IMR-90 (cell line): Measurements from ENCODE around the gene LYRM7. TPM values are rescaled to one million over a fixed set of nuclear protein-coding genes. Genes with fewer than 3 reads are reported as not detected.

Source experiments
- ATAC-seq: fragments of 200-7000 bp; cut with Tn5 transposase; 2 replicates; pipeline ENCODE4 v1.9.1; 2020; ENCODE audit warnings: low read depth, mild to moderate bottlenecking, moderate library complexity
- BruUV-seq: library from RNA; stranded (reverse); fragments of 400-500 nt; replicated peaks from 2 replicates; lab custom pipeline; 2021; lab: Mats Ljungman, UMichigan
- CTCF ChIA-PET: fragments of 300-600 bp; formaldehyde crosslinking; extraction: SDS; loops from one replicate; lab custom pipeline; 2021; ENCODE audit warnings: antibody characterized with exemption; lab: Yijun Ruan, JAX
- POLR2A ChIA-PET: fragments of 300-600 bp; sonication (Branson Sonifier 250); formaldehyde crosslinking; loops from one replicate; lab custom pipeline; 2022; ENCODE audit warnings: antibody characterized with exemption; ENCODE audit not compliant: unreplicated experiment; lab: Charles Lee
- DNase-seq: peaks from one replicate; pipeline ENCODE4 v3.0.0; 2013
- H2AFZ ChIP-seq: replicated peaks from 2 replicates; pipeline ENCODE3; 2013; ENCODE audit warnings: low read length, mild to moderate bottlenecking; ENCODE audit not compliant: poor library complexity
- H2AK5ac ChIP-seq: 2 replicates; pipeline ENCODE4 v1.6.1; 2013; ENCODE audit warnings: low read depth, low read length, inconsistent platforms
- H2AK9ac ChIP-seq: replicated peaks from 2 replicates; pipeline ENCODE3; 2013; ENCODE audit warnings: mild to moderate bottlenecking, low read depth, low read length, moderate library complexity; ENCODE audit not compliant: poor library complexity
- H2BK120ac ChIP-seq: 2 replicates; pipeline ENCODE4 v1.6.1; 2013; ENCODE audit warnings: low read depth, low read length, inconsistent platforms
- H2BK15ac ChIP-seq: 3 replicates; pipeline ENCODE4 v1.6.1; 2013; ENCODE audit warnings: low read depth, low read length, inconsistent platforms
- H2BK20ac ChIP-seq: 2 replicates; pipeline ENCODE4 v1.6.1; 2013; ENCODE audit warnings: low read depth, mild to moderate bottlenecking, inconsistent platforms, low read length, moderate library complexity
- H2BK5ac ChIP-seq: 2 replicates; pipeline ENCODE4 v1.6.1; 2013; ENCODE audit warnings: mild to moderate bottlenecking, low read depth, low read length, inconsistent platforms; ENCODE audit not compliant: poor library complexity, severe bottlenecking
- H3K14ac ChIP-seq: replicated peaks from 2 replicates; pipeline ENCODE4 v1.6.1; 2013; ENCODE audit warnings: low read depth, low read length, inconsistent platforms
- H3K18ac ChIP-seq: 2 replicates; pipeline ENCODE4 v1.6.1; 2013; ENCODE audit warnings: low read depth, low read length, control low read depth
- H3K23ac ChIP-seq: 2 replicates; pipeline ENCODE4 v1.6.1; 2013; ENCODE audit warnings: low read depth, low read length, inconsistent platforms
- H3K27ac ChIP-seq: 2 replicates; pipeline ENCODE4 v1.5.1; 2013; ENCODE audit warnings: mild to moderate bottlenecking, control low read depth, low read length; ENCODE audit not compliant: insufficient read depth
- H3K27me3 ChIP-seq: 2 replicates; pipeline ENCODE4 v1.6.1; 2013; ENCODE audit warnings: low read length; ENCODE audit not compliant: control insufficient read depth, insufficient read depth
- H3K36me3 ChIP-seq: 2 replicates; pipeline ENCODE4 v1.6.1; 2013; ENCODE audit warnings: low read length, mixed read lengths; ENCODE audit not compliant: control insufficient read depth, insufficient read depth
- H3K4ac ChIP-seq: 2 replicates; pipeline ENCODE4 v1.6.1; 2013; ENCODE audit warnings: low read depth, low read length, inconsistent platforms
- H3K4me1 ChIP-seq: 2 replicates; pipeline ENCODE4 v1.6.1; 2013; ENCODE audit warnings: low read length, mixed read lengths; ENCODE audit not compliant: control insufficient read depth, insufficient read depth
- H3K4me2 ChIP-seq: 2 replicates; pipeline ENCODE4 v1.6.1; 2013; ENCODE audit warnings: low read depth, mild to moderate bottlenecking, control low read depth, low read length, moderate library complexity
- H3K4me3 ChIP-seq: 2 replicates; pipeline ENCODE4 v1.5.1; 2013; ENCODE audit warnings: low read depth, mild to moderate bottlenecking, control low read depth, low read length, moderate library complexity; ENCODE audit not compliant: insufficient read depth
- H3K56ac ChIP-seq: 2 replicates; pipeline ENCODE4 v1.6.1; 2013; ENCODE audit warnings: low read length, inconsistent platforms; ENCODE audit not compliant: insufficient read depth; ENCODE audit errors: extremely low read depth
- H3K79me1 ChIP-seq, 2 experiments: 2 replicates each; pipeline ENCODE4 v1.6.1; 2013; ENCODE audit warnings: low read length in 2 of 2, inconsistent platforms in 1 of 2, low read depth in 1 of 2
- H3K9ac ChIP-seq: 2 replicates; pipeline ENCODE4 v1.6.1; 2013; ENCODE audit warnings: low read depth, low read length, control low read depth
- H3K9me1 ChIP-seq: 2 replicates; pipeline ENCODE4 v1.6.1; 2013; ENCODE audit warnings: low read length, inconsistent platforms; ENCODE audit not compliant: insufficient read depth
- H3K9me3 ChIP-seq: 2 replicates; pipeline ENCODE4 v1.6.1; 2013; ENCODE audit warnings: low read length; ENCODE audit not compliant: control insufficient read depth, insufficient read depth
- H4K20me1 ChIP-seq: 2 replicates; pipeline ENCODE4 v1.6.1; 2013; ENCODE audit warnings: low read length, inconsistent platforms; ENCODE audit not compliant: insufficient read depth
- H4K5ac ChIP-seq: 2 replicates; pipeline ENCODE4 v1.6.1; 2013; ENCODE audit warnings: mild to moderate bottlenecking, low read depth, low read length, control low read depth
- H4K8ac ChIP-seq, 2 experiments: 2 replicates each; pipeline ENCODE4 v1.6.1; 2013; ENCODE audit warnings: low read depth in 2 of 2, low read length in 2 of 2, control low read depth in 1 of 2, inconsistent platforms in 1 of 2
- H4K91ac ChIP-seq: 2 replicates; pipeline ENCODE4 v1.6.1; 2013; ENCODE audit warnings: low read depth, low read length, inconsistent platforms; ENCODE audit not compliant: insufficient read depth
- CEBPB ChIP-seq: IDR thresholded peaks from 2 replicates; pipeline ENCODE4 v1.6.1; 2012; ENCODE audit warnings: low read depth, low read length, improper control_type of control experiment
- CHD1 ChIP-seq: IDR thresholded peaks from 2 replicates; pipeline ENCODE4 v1.6.1; 2012; ENCODE audit warnings: low read depth, low read length, improper control_type of control experiment
- MAFK ChIP-seq: IDR thresholded peaks from 2 replicates; pipeline ENCODE4 v1.6.1; 2012; ENCODE audit warnings: low read depth, low read length, improper control_type of control experiment
- NFE2L2 ChIP-seq: fragments of 150-350 bp; IDR thresholded peaks from 2 replicates; pipeline ENCODE4 v1.6.1; 2016; ENCODE audit warnings: low read depth, mild to moderate bottlenecking, low read length
- WGBS, 2 experiments: methylation state at CpG; one replicate each; pipeline versions ENCODE4 v1.1.5 to v1.1.7; 2013; ENCODE audit warnings: missing lambda C conversion rate in 2 of 2; ENCODE audit not compliant: insufficient read length in 1 of 2; ENCODE audit errors: extremely low coverage in 2 of 2; 5-methylcytosine and 5-hydroxymethylcytosine counted together
- dilution Hi-C: fragments of 300-500 bp; cut with HindIII; formaldehyde crosslinking; loops from one replicate; pipeline ENCODE4 v1.14.3; 2018; ENCODE audit warnings: low sequenced_read_pairs; ENCODE audit not compliant: unreplicated experiment
- in situ Hi-C: fragments of 300-500 bp; cut with MboI; formaldehyde crosslinking; loops from 3 replicates; pipeline ENCODE4 v1.14.3; 2019; ENCODE audit warnings: low sequenced_read_pairs, inconsistent platforms, mixed read lengths
- intact Hi-C: fragments of 100-400 bp; cut with micrococcal nuclease; formaldehyde crosslinking; loops from 2 replicates; pipeline ENCODE4 v1.10.0; 2022
- polyA plus RNA-seq, 3 experiments: library from polyadenylated mRNA; depleted of rRNA; stranded (reverse); fragments of >200 nt; gene quantifications; 2 replicates each; pipeline ENCODE4 v1.2.3, GENCODE V29; 2012; ENCODE audit warnings: low replicate concordance in 1 of 3
- total RNA-seq: library from RNA; depleted of rRNA; stranded (reverse); fragments of >200 nt; gene quantifications from 2 replicates; pipeline ENCODE4 v1.2.3, GENCODE V29; 2012
- TF ChIP-seq, protein P1 (sequence below): conservative IDR thresholded peaks from 2 replicates; pipeline ENCODE4 v1.5.1; 2012; ENCODE audit warnings: mild to moderate bottlenecking, low read depth, low read length, improper control_type of control experiment

Gene LYRM7
- total and polyA plus RNA-seq, 2 of the 4 experiments (the other 2 are of a cell fraction) = 2.5 to 3.4 TPM

DNA sequence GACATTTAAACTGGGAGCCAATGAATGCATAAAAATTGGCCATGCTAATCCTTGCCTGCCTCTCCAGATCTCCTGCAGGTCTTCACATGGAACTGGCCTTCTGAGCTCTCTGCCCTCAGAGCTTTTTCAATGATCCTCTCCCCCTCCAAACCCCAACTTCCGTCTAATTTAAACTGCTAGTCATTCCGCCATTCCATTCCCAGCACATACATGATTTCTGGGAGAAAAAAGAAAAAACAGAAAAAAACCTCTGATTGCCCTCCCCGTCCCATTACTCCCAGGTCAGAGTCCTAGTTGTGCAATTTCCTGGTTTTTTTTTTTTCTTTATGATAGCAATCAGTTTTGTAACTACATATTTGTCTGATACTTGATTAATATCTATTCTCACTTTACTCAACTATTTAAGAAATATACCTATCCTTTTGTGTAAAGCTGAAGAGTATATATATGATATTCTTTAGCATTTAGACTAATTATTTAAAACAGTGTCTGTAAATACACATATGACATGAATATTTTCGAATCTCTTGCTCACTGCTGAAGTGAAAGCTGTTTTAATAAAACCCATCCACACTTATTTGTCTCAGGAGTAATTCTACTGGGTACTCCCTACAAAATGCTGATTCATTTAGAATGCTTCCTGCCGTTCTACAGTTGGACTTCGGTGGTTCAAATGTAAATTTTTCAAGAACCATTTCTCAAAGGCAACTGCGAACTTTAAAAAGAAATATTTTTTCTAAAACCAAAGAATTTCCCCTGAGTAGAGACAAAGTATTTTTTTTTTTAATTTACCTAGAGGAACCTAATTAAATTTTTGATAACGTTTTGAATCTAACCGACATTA lies 7.2 kb upstream of the LYRM7 start:
- POLR2A ChIA-PET = interaction anchor here (0.7 to 1.0 kb wide), 2 partner anchors 16 to 96 kb away, joined by 3 to 6 read pairs; no protein-coding TSS in a partner anchor
- peak; percentile 58 for TF ChIP-seq NFE2L2
- TF ChIP-seq MAFK = peak; percentile 73
- TF ChIP-seq, protein P1, sequence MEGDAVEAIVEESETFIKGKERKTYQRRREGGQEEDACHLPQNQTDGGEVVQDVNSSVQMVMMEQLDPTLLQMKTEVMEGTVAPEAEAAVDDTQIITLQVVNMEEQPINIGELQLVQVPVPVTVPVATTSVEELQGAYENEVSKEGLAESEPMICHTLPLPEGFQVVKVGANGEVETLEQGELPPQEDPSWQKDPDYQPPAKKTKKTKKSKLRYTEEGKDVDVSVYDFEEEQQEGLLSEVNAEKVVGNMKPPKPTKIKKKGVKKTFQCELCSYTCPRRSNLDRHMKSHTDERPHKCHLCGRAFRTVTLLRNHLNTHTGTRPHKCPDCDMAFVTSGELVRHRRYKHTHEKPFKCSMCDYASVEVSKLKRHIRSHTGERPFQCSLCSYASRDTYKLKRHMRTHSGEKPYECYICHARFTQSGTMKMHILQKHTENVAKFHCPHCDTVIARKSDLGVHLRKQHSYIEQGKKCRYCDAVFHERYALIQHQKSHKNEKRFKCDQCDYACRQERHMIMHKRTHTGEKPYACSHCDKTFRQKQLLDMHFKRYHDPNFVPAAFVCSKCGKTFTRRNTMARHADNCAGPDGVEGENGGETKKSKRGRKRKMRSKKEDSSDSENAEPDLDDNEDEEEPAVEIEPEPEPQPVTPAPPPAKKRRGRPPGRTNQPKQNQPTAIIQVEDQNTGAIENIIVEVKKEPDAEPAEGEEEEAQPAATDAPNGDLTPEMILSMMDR = no peak
- TF ChIP-seq CEBPB = peak; percentile 47; the same call in 1 of the 2 replicates
- TF ChIP-seq CHD1 = no peak
- no peak overlapping the region for H2AFZ ChIP-seq
- no CpG with 5 or more reads among the region's 9 CpGs for WGBS, 2 experiments
- no peaks in the 10 kb centered on the region; the same call in 1 of the 2 replicates for H3K9me1 ChIP-seq
- in situ Hi-C loops (loop anchor here (10.0 kb wide), 2 partner anchors 111 to 221 kb away; no protein-coding TSS in a partner anchor), intact Hi-C loops (loop anchor here (5.0 kb wide), 2 partner anchors 224 to 239 kb away; no protein-coding TSS in a partner anchor), dilution Hi-C loops (no loop called here)
- H3K4me2 ChIP-seq = peak overlapping the region; percentile 87
- H4K91ac ChIP-seq = no peak overlapping the region
- DNase-seq (peak; percentile 45), ATAC-seq (no peak)
- peak overlapping the region; percentile 20 to 56; a peak in 3 of 4 replicates for H4K8ac ChIP-seq
- peak overlapping the region; percentile 78 for H2BK5ac ChIP-seq
- peak overlapping the region; percentile 89; the same call in 1 of the 2 replicates for H3K23ac ChIP-seq
- H3K36me3 ChIP-seq = peaks cover 15% of the 10 kb centered on the region
- no peak overlapping the region for H2BK20ac ChIP-seq
- H3K79me1 ChIP-seq = peaks cover 11 to 16% of the 10 kb centered on the region in 2 experiments; a peak in 3 of 4 replicates
- H3K27me3 ChIP-seq = no peaks in the 10 kb centered on the region
- peak overlapping the region; percentile 92; the same call in 1 of the 2 replicates for H3K27ac ChIP-seq
- H3K18ac ChIP-seq = peak overlapping the region; percentile 44; the same call in 1 of the 2 replicates
- 0 out of 2 replicates have a peak overlapping the region, but pooled peaks have one; percentile 12 for H3K14ac ChIP-seq
- H3K4me1 ChIP-seq = peaks cover 3% of the 10 kb centered on the region; the same call in 1 of the 2 replicates
- no peaks in the 10 kb centered on the region for H3K9me3 ChIP-seq
- no peak overlapping the region for H2BK120ac ChIP-seq
- no peak overlapping the region; the same call in 1 of the 2 replicates for H4K5ac ChIP-seq
- CTCF ChIA-PET = interaction anchor here (0.6 to 1.2 kb wide), 3 partner anchors 212 to 237 kb away, joined by 3 read pairs; no protein-coding TSS in a partner anchor
- H4K20me1 ChIP-seq = no peaks in the 10 kb centered on the region
- H3K56ac ChIP-seq = peak overlapping the region; percentile 88; the same call in 1 of the 2 replicates
- H3K4ac ChIP-seq = peak overlapping the region; percentile 52; the same call in 1 of the 2 replicates
- H2AK9ac ChIP-seq = peak overlapping the region; percentile 29
- H2BK15ac ChIP-seq = no peak overlapping the region
- H2AK5ac ChIP-seq = no peak overlapping the region
- TSS peak; percentile 15 for BruUV-seq
- peak overlapping the region; percentile 88 for H3K4me3 ChIP-seq
- peak overlapping the region; percentile 92 for H3K9ac ChIP-seq
